ENCODE data around the gene CLEC20A. TPM values are rescaled to one million over a fixed set of nuclear protein-coding genes. Genes with fewer than 3 reads are reported as not detected.

Gene CLEC20A
- total and polyA plus RNA-seq, 2 of the 8 experiments (the other 6 are each of a cell fraction or from before 2014, with no cell fraction given), result not detected

DNA sequence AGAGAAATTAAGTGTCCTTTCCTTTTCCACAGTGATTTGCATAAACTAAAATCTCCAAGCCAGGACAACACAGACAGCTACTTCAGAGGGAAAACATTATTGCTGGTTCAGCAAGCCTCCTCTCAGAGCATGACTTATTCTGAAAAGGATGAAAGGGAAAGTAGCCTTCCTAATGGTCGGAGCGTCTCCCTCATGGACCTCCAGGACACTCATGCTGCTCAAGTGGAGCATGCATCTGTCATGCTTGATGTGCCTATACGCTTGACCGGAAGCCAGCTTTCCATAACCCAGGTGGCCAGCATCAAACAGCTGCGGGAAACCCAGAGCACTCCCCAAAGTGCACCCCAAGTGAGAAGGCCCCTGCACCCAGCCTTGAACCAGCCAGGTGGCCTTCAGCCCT is 39.1 kb downstream of the CLEC20A start (continued):
- TF ChIP-seq, protein P1, sequence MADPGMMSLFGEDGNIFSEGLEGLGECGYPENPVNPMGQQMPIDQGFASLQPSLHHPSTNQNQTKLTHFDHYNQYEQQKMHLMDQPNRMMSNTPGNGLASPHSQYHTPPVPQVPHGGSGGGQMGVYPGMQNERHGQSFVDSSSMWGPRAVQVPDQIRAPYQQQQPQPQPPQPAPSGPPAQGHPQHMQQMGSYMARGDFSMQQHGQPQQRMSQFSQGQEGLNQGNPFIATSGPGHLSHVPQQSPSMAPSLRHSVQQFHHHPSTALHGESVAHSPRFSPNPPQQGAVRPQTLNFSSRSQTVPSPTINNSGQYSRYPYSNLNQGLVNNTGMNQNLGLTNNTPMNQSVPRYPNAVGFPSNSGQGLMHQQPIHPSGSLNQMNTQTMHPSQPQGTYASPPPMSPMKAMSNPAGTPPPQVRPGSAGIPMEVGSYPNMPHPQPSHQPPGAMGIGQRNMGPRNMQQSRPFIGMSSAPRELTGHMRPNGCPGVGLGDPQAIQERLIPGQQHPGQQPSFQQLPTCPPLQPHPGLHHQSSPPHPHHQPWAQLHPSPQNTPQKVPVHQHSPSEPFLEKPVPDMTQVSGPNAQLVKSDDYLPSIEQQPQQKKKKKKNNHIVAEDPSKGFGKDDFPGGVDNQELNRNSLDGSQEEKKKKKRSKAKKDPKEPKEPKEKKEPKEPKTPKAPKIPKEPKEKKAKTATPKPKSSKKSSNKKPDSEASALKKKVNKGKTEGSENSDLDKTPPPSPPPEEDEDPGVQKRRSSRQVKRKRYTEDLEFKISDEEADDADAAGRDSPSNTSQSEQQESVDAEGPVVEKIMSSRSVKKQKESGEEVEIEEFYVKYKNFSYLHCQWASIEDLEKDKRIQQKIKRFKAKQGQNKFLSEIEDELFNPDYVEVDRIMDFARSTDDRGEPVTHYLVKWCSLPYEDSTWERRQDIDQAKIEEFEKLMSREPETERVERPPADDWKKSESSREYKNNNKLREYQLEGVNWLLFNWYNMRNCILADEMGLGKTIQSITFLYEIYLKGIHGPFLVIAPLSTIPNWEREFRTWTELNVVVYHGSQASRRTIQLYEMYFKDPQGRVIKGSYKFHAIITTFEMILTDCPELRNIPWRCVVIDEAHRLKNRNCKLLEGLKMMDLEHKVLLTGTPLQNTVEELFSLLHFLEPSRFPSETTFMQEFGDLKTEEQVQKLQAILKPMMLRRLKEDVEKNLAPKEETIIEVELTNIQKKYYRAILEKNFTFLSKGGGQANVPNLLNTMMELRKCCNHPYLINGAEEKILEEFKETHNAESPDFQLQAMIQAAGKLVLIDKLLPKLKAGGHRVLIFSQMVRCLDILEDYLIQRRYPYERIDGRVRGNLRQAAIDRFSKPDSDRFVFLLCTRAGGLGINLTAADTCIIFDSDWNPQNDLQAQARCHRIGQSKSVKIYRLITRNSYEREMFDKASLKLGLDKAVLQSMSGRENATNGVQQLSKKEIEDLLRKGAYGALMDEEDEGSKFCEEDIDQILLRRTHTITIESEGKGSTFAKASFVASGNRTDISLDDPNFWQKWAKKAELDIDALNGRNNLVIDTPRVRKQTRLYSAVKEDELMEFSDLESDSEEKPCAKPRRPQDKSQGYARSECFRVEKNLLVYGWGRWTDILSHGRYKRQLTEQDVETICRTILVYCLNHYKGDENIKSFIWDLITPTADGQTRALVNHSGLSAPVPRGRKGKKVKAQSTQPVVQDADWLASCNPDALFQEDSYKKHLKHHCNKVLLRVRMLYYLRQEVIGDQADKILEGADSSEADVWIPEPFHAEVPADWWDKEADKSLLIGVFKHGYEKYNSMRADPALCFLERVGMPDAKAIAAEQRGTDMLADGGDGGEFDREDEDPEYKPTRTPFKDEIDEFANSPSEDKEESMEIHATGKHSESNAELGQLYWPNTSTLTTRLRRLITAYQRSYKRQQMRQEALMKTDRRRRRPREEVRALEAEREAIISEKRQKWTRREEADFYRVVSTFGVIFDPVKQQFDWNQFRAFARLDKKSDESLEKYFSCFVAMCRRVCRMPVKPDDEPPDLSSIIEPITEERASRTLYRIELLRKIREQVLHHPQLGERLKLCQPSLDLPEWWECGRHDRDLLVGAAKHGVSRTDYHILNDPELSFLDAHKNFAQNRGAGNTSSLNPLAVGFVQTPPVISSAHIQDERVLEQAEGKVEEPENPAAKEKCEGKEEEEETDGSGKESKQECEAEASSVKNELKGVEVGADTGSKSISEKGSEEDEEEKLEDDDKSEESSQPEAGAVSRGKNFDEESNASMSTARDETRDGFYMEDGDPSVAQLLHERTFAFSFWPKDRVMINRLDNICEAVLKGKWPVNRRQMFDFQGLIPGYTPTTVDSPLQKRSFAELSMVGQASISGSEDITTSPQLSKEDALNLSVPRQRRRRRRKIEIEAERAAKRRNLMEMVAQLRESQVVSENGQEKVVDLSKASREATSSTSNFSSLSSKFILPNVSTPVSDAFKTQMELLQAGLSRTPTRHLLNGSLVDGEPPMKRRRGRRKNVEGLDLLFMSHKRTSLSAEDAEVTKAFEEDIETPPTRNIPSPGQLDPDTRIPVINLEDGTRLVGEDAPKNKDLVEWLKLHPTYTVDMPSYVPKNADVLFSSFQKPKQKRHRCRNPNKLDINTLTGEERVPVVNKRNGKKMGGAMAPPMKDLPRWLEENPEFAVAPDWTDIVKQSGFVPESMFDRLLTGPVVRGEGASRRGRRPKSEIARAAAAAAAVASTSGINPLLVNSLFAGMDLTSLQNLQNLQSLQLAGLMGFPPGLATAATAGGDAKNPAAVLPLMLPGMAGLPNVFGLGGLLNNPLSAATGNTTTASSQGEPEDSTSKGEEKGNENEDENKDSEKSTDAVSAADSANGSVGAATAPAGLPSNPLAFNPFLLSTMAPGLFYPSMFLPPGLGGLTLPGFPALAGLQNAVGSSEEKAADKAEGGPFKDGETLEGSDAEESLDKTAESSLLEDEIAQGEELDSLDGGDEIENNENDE (IDR thresholded peaks at IDR 0.05; ENCODE audit: insufficient replicate concordance, low read length), result no peak

Data from H1 (cell line).